HepG2 (cell line): ENCODE measurements around the gene ALOX5. TPM values are rescaled to one million over a fixed set of nuclear protein-coding genes. Genes with fewer than 3 reads are reported as not detected.

ENCODE experiments used
- ATAC-seq: fragments of 200-7000 bp; cut with Tn5 transposase; 3 replicates; pipeline ENCODE4 v1.9.1; 2020; ENCODE audit warnings: mild to moderate bottlenecking, moderate library complexity
- BruUV-seq: library from RNA; stranded (reverse); fragments of 400-500 nt; replicated peaks from 2 replicates; lab custom pipeline; 2021; lab: Mats Ljungman, UMichigan
- CTCF ChIA-PET: fragments of 300-600 bp; formaldehyde crosslinking; extraction: SDS; loops from one replicate; lab custom pipeline; 2021; ENCODE audit warnings: low total read pairs, inconsistent platforms, low intra/inter-chr PET ratio; lab: Yijun Ruan, JAX
- POLR2A ChIA-PET: fragments of 350-600 bp; sonication (Branson Sonifier 250); formaldehyde crosslinking; loops from one replicate; lab custom pipeline; 2020; ENCODE audit warnings: antibody characterized with exemption, inconsistent platforms; lab: Yijun Ruan, JAX
- DNase-seq: peaks from one replicate; pipeline ENCODE4 v3.0.0-alpha.2; 2015; ENCODE audit warnings: low spot score
- FAIRE-seq: peaks from 3 replicates; lab custom pipeline; 2011; peaks lifted over from hg19 to GRCh38; lab: Jason Lieb, UNC
- H2AFZ ChIP-seq: one replicate; pipeline ENCODE4 v1.6.1; 2011; ENCODE audit warnings: low read length, inconsistent platforms
- H3K27ac ChIP-seq: fragments of 300-600 bp; 3 replicates; pipeline ENCODE4 v1.8.0; 2011; ENCODE audit warnings: mixed run types, mild to moderate bottlenecking, mixed read lengths, low read length, inconsistent platforms; ENCODE audit not compliant: insufficient read depth; ENCODE audit errors: extremely low read length
- H3K27me3 ChIP-seq, 2 experiments: fragments of 200-600 bp in 1 of 2; 2 replicates in 1 of 2; 3 replicates in 1 of 2; pipeline versions ENCODE4 v1.6.0 to v1.8.0; 2011; ENCODE audit warnings: low read length in 2 of 2, mild to moderate bottlenecking in 2 of 2, moderate library complexity in 2 of 2, inconsistent platforms in 1 of 2; ENCODE audit not compliant: insufficient read depth in 2 of 2, control insufficient read depth in 1 of 2
- H3K36me3 ChIP-seq, 2 experiments: fragments of 200-600 bp in 1 of 2; replicated peaks in 1 of 2; 2 replicates in 1 of 2; 3 replicates in 1 of 2; pipeline versions ENCODE4 v1.5.1 to v1.8.0; 2011; ENCODE audit warnings: low read length in 2 of 2, inconsistent platforms in 1 of 2; ENCODE audit not compliant: insufficient read depth in 2 of 2, control insufficient read depth in 1 of 2
- H3K4me1 ChIP-seq: 2 replicates; pipeline ENCODE4 v1.5.1; 2012; ENCODE audit warnings: low read length, inconsistent platforms; ENCODE audit not compliant: insufficient read depth
- H3K4me2 ChIP-seq: 2 replicates; pipeline ENCODE4 v1.6.0; 2011; ENCODE audit warnings: low read depth, low read length, inconsistent platforms
- H3K4me3 ChIP-seq, 3 experiments: fragments of 200-600 bp in 1 of 3; sonication (generic), shearing (Covaris generic) in 1 of 3; replicated peaks in 1 of 3; 2 replicates each; pipeline ENCODE4 v1.5.1; 2011 to 2016; ENCODE audit warnings: low read length in 3 of 3, inconsistent platforms in 2 of 3, low read depth in 2 of 3, mild to moderate bottlenecking in 2 of 3, control low read depth in 1 of 3, mixed read lengths in 1 of 3; ENCODE audit not compliant: insufficient read depth in 1 of 3
- H3K79me2 ChIP-seq: one replicate; pipeline ENCODE4 v1.6.1; 2011; ENCODE audit warnings: low read length, inconsistent platforms; ENCODE audit not compliant: insufficient read depth
- H3K9ac ChIP-seq: 2 replicates; pipeline ENCODE4 v1.6.0; 2011; ENCODE audit warnings: mild to moderate bottlenecking, low read depth, low read length, inconsistent platforms; ENCODE audit not compliant: insufficient read depth
- H3K9me3 ChIP-seq: 2 replicates; pipeline ENCODE4 v1.5.1; 2012; ENCODE audit warnings: mild to moderate bottlenecking, low read length
- H4K20me1 ChIP-seq: 2 replicates; pipeline ENCODE4 v1.6.0; 2011; ENCODE audit warnings: inconsistent platforms, mild to moderate bottlenecking, low read length, moderate library complexity; ENCODE audit not compliant: insufficient read depth
- HMG20B ChIP-seq: conservative IDR thresholded peaks from 2 replicates; pipeline ENCODE4 v1.6.1; 2016; ENCODE audit warnings: missing genetic modification reagents, missing compliant biosample characterization
- ISX ChIP-seq: sonication (generic); formaldehyde crosslinking; conservative IDR thresholded peaks from 2 replicates; pipeline ENCODE4 v1.5.0; 2020; ENCODE audit warnings: missing genetic modification reagents
- PAF1 ChIP-seq: IDR thresholded peaks from 2 replicates; pipeline ENCODE4 v1.6.1; 2016; ENCODE audit warnings: missing genetic modification reagents, missing compliant biosample characterization
- PPARG ChIP-seq: conservative IDR thresholded peaks from 2 replicates; pipeline ENCODE4 v1.6.1; 2016; ENCODE audit warnings: missing biosample characterization, missing genetic modification reagents
- SATB2 ChIP-seq: sonication (generic); formaldehyde crosslinking; IDR thresholded peaks from 2 replicates; pipeline ENCODE4 v1.5.0; 2020; ENCODE audit warnings: missing genetic modification reagents
- ZMYM4 ChIP-seq: sonication (generic); formaldehyde crosslinking; IDR thresholded peaks from 2 replicates; pipeline ENCODE4 v1.8.1; 2023; ENCODE audit warnings: mild to moderate bottlenecking, missing genetic modification reagents
- ZNF253 ChIP-seq: sonication (generic); formaldehyde crosslinking; IDR thresholded peaks from 2 replicates; pipeline ENCODE4 v1.8.0; 2022; ENCODE audit warnings: mild to moderate bottlenecking, missing genetic modification reagents, borderline replicate concordance
- ZNF552 ChIP-seq: sonication (generic); formaldehyde crosslinking; IDR thresholded peaks from 2 replicates; pipeline ENCODE4 v1.9.0; 2022; ENCODE audit warnings: missing genetic modification reagents, mild to moderate bottlenecking, borderline replicate concordance
- ZNF570 ChIP-seq: sonication (generic); formaldehyde crosslinking; IDR thresholded peaks from 2 replicates; pipeline ENCODE4 v1.4.0; 2020; ENCODE audit warnings: mild to moderate bottlenecking, missing genetic modification reagents, borderline replicate concordance
- ZNF615 ChIP-seq: sonication (generic); formaldehyde crosslinking; IDR thresholded peaks from 2 replicates; pipeline ENCODE4 v1.5.0; 2020; ENCODE audit warnings: mild to moderate bottlenecking, missing genetic modification reagents, borderline replicate concordance
- WGBS: methylation state at CpG from one replicate; pipeline ENCODE4 v1.1.6; 2017; ENCODE audit warnings: low lambda C conversion rate; 5-methylcytosine and 5-hydroxymethylcytosine counted together
- in situ Hi-C: cut with HindIII; loops from 2 replicates; pipeline ENCODE4 v1.10.0; 2017; ENCODE audit warnings: low pct_unique_long_range_greater_than_20kb; ENCODE audit not compliant: extremely low pct_ligation_motif_present
- intact Hi-C: fragments of 100-400 bp; cut with micrococcal nuclease; formaldehyde crosslinking; loops from one replicate; pipeline ENCODE4 v1.10.0; 2022; ENCODE audit not compliant: unreplicated experiment
- polyA plus RNA-seq, 8 experiments: library from polyadenylated mRNA; depleted of rRNA in 3 of 8; stranded (reverse) in 7 of 8; unstranded in 1 of 8; fragments of >200 nt; fragmentation: Illumina TruSeq in 4 of 8; extraction: Trizol in 4 of 8; gene quantifications; 2 replicates each; pipeline versions ENCODE4 v1.2.1 to v1.2.3, GENCODE V29; 2011 to 2016; ENCODE audit warnings: low read depth in 4 of 8, missing spikeins in 1 of 8, mixed read lengths in 1 of 8; ENCODE audit not compliant: insufficient read depth in 1 of 8
- total RNA-seq, 5 experiments: library from RNA; depleted of rRNA; stranded (reverse); fragments of >200 nt; fragmentation: Illumina TruSeq; extraction: Trizol; gene quantifications; 2 replicates each; pipeline ENCODE4 v1.2.3, GENCODE V29; 2016; ENCODE audit warnings: low read depth in 1 of 5
- TF ChIP-seq, protein P1 (sequence below): sonication (generic); formaldehyde crosslinking; IDR thresholded peaks from 2 replicates; pipeline ENCODE4 v1.8.1; 2023; ENCODE audit warnings: mild to moderate bottlenecking, missing genetic modification reagents
- TF ChIP-seq, protein P2 (sequence below): sonication (generic); formaldehyde crosslinking; IDR thresholded peaks from 2 replicates; pipeline ENCODE4 v1.8.0; 2022; ENCODE audit warnings: mild to moderate bottlenecking, missing genetic modification reagents

ALOX5 gene
- total and polyA plus RNA-seq, 2 of the 13 experiments (the other 11 are each of a cell fraction or from before 2014, with no cell fraction given), result 0.04 TPM; not detected in 1

DNA sequence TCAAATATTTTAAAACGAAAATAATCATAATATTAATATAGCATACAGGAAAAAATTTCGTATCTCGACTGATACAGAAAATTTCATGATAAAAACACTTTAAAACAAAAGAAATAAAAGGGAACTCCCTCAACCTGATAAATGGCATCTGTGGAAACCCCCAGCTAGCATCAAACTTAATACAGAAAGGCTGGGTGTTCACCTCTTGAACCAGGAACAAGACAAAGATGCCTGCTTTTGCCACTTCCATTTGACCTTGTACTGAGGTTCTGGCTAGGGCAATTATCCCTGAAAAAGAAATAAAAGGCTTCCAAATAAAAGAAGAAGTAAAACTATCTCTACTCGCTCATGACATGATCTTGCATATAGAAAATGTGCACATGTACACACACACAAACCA lies 2.5 kb upstream of the ALOX5 start (continued):
- TF ChIP-seq ZNF615 (CRISPR knock-in tag), result no peak
- no peak for TF ChIP-seq PPARG (CRISPR knock-in tag)

DNA sequence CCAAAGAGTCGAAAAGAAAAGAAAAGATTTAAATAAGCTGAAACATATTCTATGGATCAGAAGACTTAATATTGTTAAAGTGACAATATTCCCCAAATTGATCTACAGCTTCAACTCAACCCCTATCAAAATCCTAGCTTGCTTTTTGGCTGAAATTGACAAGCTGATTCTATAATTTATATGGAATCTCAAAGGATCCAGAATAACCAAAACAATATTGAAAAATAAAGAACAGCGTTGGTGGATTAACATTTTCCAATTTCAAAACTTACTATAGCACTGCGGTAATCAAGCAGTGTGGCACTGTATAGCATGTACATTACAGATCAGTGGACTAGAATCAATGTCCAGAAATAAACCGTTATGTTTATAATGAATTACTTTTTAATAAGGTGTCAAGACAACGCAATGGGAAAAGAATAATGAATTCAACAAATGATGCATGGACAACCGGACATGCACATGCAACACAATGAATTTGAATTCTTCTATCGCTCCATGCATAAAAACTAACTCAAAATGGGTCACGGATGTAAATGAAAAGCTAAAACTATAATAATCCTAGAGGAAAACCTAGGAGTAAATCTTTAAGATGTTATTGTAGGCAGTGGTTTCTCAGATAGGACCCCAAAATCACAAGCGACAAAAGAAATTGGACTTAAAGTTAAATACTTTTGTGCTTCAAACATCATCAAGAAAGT lies 1.6 kb upstream of the ALOX5 start:
- DNase-seq (no peak), FAIRE-seq (no peak), ATAC-seq (no peak)
- intact Hi-C loops (no loop called here), in situ Hi-C loops (no loop called here)
- POLR2A ChIA-PET, result no interaction called here
- no peak overlapping the region for H3K4me2 ChIP-seq
- no peak overlapping the region for H3K4me3 ChIP-seq
- H3K36me3 ChIP-seq, result no peaks in the 10 kb centered on the region
- 61% methylated on average over 9 of the region's 9 CpGs for WGBS
- H3K9me3 ChIP-seq, result no peaks in the 10 kb centered on the region
- BruUV-seq, result no TSS peak
- CTCF ChIA-PET, result no interaction called here
- H3K79me2 ChIP-seq, result no peaks in the 10 kb centered on the region
- no peak overlapping the region for H2AFZ ChIP-seq
- no peak overlapping the region for H3K9ac ChIP-seq
- peaks cover 3 to 41% of the 10 kb centered on the region in 2 experiments; a peak in 4 of 5 replicates for H3K27me3 ChIP-seq
- peaks cover 10% of the 10 kb centered on the region for H3K4me1 ChIP-seq
- H4K20me1 ChIP-seq, result no peaks in the 10 kb centered on the region
- H3K27ac ChIP-seq, result no peak overlapping the region
- no peak for TF ChIP-seq SATB2 (CRISPR knock-in tag)
- TF ChIP-seq ZMYM4 (CRISPR knock-in tag), result no peak
- TF ChIP-seq ZNF552 (CRISPR knock-in tag), result no peak
- TF ChIP-seq, protein P1, sequence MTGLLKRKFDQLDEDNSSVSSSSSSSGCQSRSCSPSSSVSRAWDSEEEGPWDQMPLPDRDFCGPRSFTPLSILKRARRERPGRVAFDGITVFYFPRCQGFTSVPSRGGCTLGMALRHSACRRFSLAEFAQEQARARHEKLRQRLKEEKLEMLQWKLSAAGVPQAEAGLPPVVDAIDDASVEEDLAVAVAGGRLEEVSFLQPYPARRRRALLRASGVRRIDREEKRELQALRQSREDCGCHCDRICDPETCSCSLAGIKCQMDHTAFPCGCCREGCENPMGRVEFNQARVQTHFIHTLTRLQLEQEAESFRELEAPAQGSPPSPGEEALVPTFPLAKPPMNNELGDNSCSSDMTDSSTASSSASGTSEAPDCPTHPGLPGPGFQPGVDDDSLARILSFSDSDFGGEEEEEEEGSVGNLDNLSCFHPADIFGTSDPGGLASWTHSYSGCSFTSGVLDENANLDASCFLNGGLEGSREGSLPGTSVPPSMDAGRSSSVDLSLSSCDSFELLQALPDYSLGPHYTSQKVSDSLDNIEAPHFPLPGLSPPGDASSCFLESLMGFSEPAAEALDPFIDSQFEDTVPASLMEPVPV (CRISPR knock-in tag), result no peak
- TF ChIP-seq HMG20B (CRISPR knock-in tag), result no peak
- TF ChIP-seq, protein P2, sequence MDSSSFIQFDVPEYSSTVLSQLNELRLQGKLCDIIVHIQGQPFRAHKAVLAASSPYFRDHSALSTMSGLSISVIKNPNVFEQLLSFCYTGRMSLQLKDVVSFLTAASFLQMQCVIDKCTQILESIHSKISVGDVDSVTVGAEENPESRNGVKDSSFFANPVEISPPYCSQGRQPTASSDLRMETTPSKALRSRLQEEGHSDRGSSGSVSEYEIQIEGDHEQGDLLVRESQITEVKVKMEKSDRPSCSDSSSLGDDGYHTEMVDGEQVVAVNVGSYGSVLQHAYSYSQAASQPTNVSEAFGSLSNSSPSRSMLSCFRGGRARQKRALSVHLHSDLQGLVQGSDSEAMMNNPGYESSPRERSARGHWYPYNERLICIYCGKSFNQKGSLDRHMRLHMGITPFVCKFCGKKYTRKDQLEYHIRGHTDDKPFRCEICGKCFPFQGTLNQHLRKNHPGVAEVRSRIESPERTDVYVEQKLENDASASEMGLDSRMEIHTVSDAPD (CRISPR knock-in tag), result no peak
- TF ChIP-seq PAF1, result no peak
- no peak for TF ChIP-seq ISX (CRISPR knock-in tag)
- TF ChIP-seq ZNF253 (CRISPR knock-in tag), result no peak
- TF ChIP-seq ZNF570 (CRISPR knock-in tag), result no peak
